Measurements from ENCODE around the gene NTHL1.
"Not testable (repeated sequence)": the region's sequence is repeated elsewhere in the genome, so short reads cannot be mapped to it uniquely, and the experiment has no call there.

NTHL1 gene

DNA sequence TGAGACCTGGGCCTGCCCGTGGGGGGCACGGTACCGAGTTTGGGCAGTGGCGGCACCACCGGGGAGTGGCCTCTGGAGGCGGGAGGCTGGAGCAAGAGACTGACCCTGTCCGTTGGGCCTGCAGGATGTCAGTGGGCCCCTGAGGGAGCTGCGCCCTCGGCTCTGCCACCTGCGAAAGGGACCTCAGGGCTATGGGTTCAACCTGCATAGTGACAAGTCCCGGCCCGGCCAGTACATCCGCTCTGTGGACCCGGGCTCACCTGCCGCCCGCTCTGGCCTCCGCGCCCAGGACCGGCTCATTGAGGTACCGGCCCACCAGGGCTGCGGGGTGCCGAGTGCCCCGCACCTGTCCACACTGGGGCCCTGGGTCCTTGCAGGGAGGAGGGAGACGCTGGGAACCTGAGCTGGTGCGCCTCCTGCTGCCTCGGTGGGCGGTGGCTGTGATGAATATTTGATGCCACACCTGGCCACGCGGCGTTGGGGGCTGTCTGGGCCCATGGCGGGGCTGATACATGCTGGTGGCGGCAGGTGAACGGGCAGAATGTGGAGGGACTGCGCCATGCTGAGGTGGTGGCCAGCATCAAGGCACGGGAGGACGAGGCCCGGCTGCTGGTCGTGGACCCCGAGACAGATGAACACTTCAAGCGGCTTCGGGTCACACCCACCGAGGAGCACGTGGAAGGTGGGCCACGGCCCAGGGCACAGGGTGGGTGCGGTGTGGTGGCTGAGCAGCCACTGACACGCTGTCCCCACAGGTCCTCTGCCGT is 11.3 kb downstream of the NTHL1 start:
- no peaks in the 10 kb centered on the region for H3K27me3 ChIP-seq (ENCODE audit: insufficient read depth, low read length, poor library complexity)
- no peaks in the 10 kb centered on the region for H3K4me1 ChIP-seq (ENCODE audit: insufficient read depth, low read length)
- H3K4me3 ChIP-seq (ENCODE audit: low read depth in 1 of 2, low read length in 2 of 2), result no peak overlapping the region
- no peak overlapping the region for H3K27ac ChIP-seq (ENCODE audit: low read length)
- no peak for ATAC-seq (ENCODE audit: insufficient read depth, low read depth)
- H3K9ac ChIP-seq (ENCODE audit: low read depth, low read length), result no peak overlapping the region
- no peak overlapping the region for H3K4me2 ChIP-seq (ENCODE audit: insufficient read depth, low read length)
- H4K20me1 ChIP-seq (ENCODE audit: insufficient read depth, low read length), result 0 out of 2 replicates have a peak, but pooled peaks cover 3% of the 10 kb centered on the region
- H3K9me3 ChIP-seq (ENCODE audit: insufficient read depth, low read length, severe bottlenecking), result no peaks in the 10 kb centered on the region
- no peaks in the 10 kb centered on the region for H3K79me2 ChIP-seq (ENCODE audit: insufficient read depth, low read length)
- no peak for TF ChIP-seq EZH2 (IDR thresholded peaks at IDR 0.05; ENCODE audit: borderline replicate concordance, low read depth, low read length, severe bottlenecking)
- TF ChIP-seq, protein P1, sequence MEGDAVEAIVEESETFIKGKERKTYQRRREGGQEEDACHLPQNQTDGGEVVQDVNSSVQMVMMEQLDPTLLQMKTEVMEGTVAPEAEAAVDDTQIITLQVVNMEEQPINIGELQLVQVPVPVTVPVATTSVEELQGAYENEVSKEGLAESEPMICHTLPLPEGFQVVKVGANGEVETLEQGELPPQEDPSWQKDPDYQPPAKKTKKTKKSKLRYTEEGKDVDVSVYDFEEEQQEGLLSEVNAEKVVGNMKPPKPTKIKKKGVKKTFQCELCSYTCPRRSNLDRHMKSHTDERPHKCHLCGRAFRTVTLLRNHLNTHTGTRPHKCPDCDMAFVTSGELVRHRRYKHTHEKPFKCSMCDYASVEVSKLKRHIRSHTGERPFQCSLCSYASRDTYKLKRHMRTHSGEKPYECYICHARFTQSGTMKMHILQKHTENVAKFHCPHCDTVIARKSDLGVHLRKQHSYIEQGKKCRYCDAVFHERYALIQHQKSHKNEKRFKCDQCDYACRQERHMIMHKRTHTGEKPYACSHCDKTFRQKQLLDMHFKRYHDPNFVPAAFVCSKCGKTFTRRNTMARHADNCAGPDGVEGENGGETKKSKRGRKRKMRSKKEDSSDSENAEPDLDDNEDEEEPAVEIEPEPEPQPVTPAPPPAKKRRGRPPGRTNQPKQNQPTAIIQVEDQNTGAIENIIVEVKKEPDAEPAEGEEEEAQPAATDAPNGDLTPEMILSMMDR (IDR thresholded peaks at IDR 0.05; ENCODE audit: borderline replicate concordance, extremely low read depth, low read length, poor library complexity, severe bottlenecking), result no peak
- H2AFZ ChIP-seq (ENCODE audit: low read depth, low read length), result no peak overlapping the region
- no peak for DNase-seq
- no peaks in the 10 kb centered on the region for H3K36me3 ChIP-seq (ENCODE audit: insufficient read depth, low read length)

DNA sequence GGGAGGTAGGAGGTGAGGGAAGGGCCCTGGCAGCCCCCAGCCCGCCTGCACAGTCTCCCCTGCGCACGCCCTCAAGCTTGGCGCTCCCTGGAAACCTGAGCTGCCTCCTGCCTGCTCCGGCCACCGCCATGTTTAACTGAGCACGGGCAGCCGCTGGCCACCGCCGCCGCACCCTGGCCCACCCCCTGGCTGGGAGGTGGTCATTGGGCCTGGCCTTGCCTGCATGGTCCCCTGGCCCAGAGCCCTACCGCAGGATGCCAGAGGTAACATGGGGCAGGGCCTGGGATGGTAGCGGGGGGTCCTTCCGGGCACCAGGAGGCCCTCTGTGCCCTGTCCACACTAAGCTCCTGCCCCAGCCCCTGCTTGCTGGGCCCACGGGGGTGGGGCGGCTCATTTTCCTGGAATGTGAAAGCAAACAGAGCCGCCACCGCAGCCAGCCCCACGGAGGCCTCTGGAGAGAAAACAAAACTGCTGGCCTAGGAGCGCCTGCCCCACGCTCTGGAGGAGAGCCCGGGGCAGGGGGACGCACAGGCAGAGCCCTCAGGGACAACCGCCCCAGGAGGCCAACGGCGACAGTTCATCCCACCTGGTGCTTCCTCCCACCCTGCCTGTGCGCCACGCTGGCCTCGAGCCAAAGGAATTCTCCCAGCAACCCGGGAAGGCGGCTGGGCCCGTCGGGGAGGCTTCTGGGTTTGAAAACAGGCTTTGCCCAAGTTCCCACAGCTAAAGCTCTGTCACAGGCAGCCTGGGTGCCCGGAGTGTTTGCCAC is 12.0 kb downstream of the NTHL1 start:
- Histone ChIP-seq H4K20me1 (ENCODE audit: insufficient read depth, low read length) (0 out of 2 replicates have a peak, but pooled peaks cover 3% of the 10 kb centered on the region), H3K27ac (ENCODE audit: low read length) (no peak overlapping the region), H3K9me3 (ENCODE audit: insufficient read depth, low read length, severe bottlenecking) (no peaks in the 10 kb centered on the region), H3K36me3 (ENCODE audit: insufficient read depth, low read length) (no peaks in the 10 kb centered on the region), H3K79me2 (ENCODE audit: insufficient read depth, low read length) (no peaks in the 10 kb centered on the region), H3K4me2 (ENCODE audit: insufficient read depth, low read length) (no peak overlapping the region), H3K4me1 (ENCODE audit: insufficient read depth, low read length) (no peaks in the 10 kb centered on the region), H3K9ac (ENCODE audit: low read depth, low read length) (no peak overlapping the region), H2AFZ (ENCODE audit: low read depth, low read length) (no peak overlapping the region), H3K4me3 (ENCODE audit: low read depth in 1 of 2, low read length in 2 of 2) (no peak overlapping the region), H3K27me3 (ENCODE audit: insufficient read depth, low read length, poor library complexity) (no peaks in the 10 kb centered on the region)
- ATAC-seq (ENCODE audit: insufficient read depth, low read depth), result no peak
- DNase-seq, result no peak
- no peak for TF ChIP-seq EZH2 (IDR thresholded peaks at IDR 0.05; ENCODE audit: borderline replicate concordance, low read depth, low read length, severe bottlenecking)

DNA sequence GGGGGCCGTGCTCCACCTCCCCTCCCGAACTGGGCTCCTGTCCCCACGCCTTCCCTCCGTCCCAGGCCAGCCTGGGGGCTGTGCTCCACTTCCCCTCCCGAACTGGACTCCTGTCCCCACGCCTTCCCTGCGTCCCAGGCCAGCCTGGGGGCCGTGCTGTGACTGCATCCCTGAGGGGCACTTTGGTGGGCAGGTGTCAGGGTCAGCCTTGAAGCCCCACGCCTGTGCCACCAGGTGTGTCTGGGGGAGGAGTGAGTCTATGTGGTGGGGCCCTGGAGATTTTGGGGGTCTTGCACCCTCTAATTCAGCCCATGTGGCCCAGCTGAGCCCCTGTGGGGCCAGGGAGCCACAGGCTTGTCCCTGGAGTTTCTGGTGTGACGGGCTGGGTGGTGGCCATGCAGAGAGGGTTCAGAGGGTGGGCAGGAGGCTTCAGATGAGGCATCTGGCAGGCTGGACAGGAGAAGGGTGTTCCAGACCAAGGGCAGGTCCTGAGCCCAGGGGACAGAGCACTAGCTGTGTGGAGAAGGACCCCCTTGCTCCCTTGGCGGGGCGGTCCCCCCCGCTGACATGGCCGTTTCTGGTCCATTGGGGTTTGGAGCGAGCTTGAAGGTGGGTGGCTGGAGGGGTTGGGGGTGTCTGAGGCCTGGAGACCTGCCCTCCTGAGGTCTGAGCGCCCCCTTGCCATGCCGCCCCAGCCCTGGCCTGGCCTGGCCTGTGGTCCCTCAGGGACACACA is 12.8 kb downstream of the NTHL1 start:
- no peak overlapping the region for H3K9ac ChIP-seq (ENCODE audit: low read depth, low read length)
- TF ChIP-seq EZH2 (IDR thresholded peaks at IDR 0.05; ENCODE audit: borderline replicate concordance, low read depth, low read length, severe bottlenecking), result no peak
- TF ChIP-seq, protein P1 (IDR thresholded peaks at IDR 0.05; ENCODE audit: borderline replicate concordance, extremely low read depth, low read length, poor library complexity, severe bottlenecking), result no peak
- H3K27me3 ChIP-seq (ENCODE audit: insufficient read depth, low read length, poor library complexity), result no peaks in the 10 kb centered on the region
- DNase-seq (no peak), ATAC-seq (ENCODE audit: insufficient read depth, low read depth) (no peak)
- no peak overlapping the region for H3K4me2 ChIP-seq (ENCODE audit: insufficient read depth, low read length)
- H3K27ac ChIP-seq (ENCODE audit: low read length), result no peak overlapping the region
- no peak overlapping the region for H2AFZ ChIP-seq (ENCODE audit: low read depth, low read length)
- 0 out of 2 replicates have a peak, but pooled peaks cover 3% of the 10 kb centered on the region for H4K20me1 ChIP-seq (ENCODE audit: insufficient read depth, low read length)
- no peaks in the 10 kb centered on the region for H3K4me1 ChIP-seq (ENCODE audit: insufficient read depth, low read length)
- no peaks in the 10 kb centered on the region for H3K9me3 ChIP-seq (ENCODE audit: insufficient read depth, low read length, severe bottlenecking)
- H3K4me3 ChIP-seq (ENCODE audit: low read depth in 1 of 2, low read length in 2 of 2), result no peak overlapping the region
- H3K36me3 ChIP-seq (ENCODE audit: insufficient read depth, low read length), result no peaks in the 10 kb centered on the region
- no peaks in the 10 kb centered on the region for H3K79me2 ChIP-seq (ENCODE audit: insufficient read depth, low read length)

- not testable (repeated sequence) for H3K27ac ChIP-seq (ENCODE audit: low read length); H3K9ac ChIP-seq (ENCODE audit: low read depth, low read length); H3K9me3 ChIP-seq (ENCODE audit: insufficient read depth, low read length, severe bottlenecking); H3K4me2 ChIP-seq (ENCODE audit: insufficient read depth, low read length); H3K4me3 ChIP-seq (ENCODE audit: low read depth in 1 of 2, low read length in 2 of 2); H3K4me1 ChIP-seq (ENCODE audit: insufficient read depth, low read length); H4K20me1 ChIP-seq (ENCODE audit: insufficient read depth, low read length); DNase-seq; ATAC-seq (ENCODE audit: insufficient read depth, low read depth); H3K79me2 ChIP-seq (ENCODE audit: insufficient read depth, low read length); H2AFZ ChIP-seq (ENCODE audit: low read depth, low read length); H3K27me3 ChIP-seq (ENCODE audit: insufficient read depth, low read length, poor library complexity); H3K36me3 ChIP-seq (ENCODE audit: insufficient read depth, low read length)
Observed at GRCh38 chr16:2033909-2034695, 13.5 kb downstream of the NTHL1 start.

Data from DND-41 (cell line).